Bronchial epithelial cell (primary cell): ENCODE measurements around the gene MRPS12. TPM values are rescaled to one million over a fixed set of nuclear protein-coding genes. Genes with fewer than 3 reads are reported as not detected.

Experiments used
- DNase-seq: peaks from one replicate; pipeline ENCODE4 v3.0.0-alpha.2; 2010; ENCODE audit warnings: low read depth
- FAIRE-seq: peaks from 2 replicates; lab custom pipeline; 2011; peaks lifted over from hg19 to GRCh38; lab: Jason Lieb, UNC
- H3K27me3 ChIP-seq: 2 replicates; pipeline ENCODE4 v1.5.1; 2011; ENCODE audit warnings: low read length; ENCODE audit not compliant: control insufficient read depth, insufficient read depth
- H3K36me3 ChIP-seq: 2 replicates; pipeline ENCODE4 v1.5.1; 2011; ENCODE audit warnings: low read length; ENCODE audit not compliant: control insufficient read depth, insufficient read depth
- H3K4me3 ChIP-seq: 2 replicates; pipeline ENCODE4 v1.5.1; 2011; ENCODE audit warnings: mild to moderate bottlenecking, low read depth, low read length, control low read depth
- CTCF ChIP-seq: IDR thresholded peaks from 2 replicates; pipeline ENCODE4 v1.5.1; 2011; ENCODE audit warnings: mild to moderate bottlenecking, moderate library complexity, low read length, control low read depth, inconsistent platforms; ENCODE audit not compliant: insufficient read depth, severe bottlenecking
- total RNA-seq: library from RNA; depleted of rRNA; stranded (reverse); fragments of >200 nt; gene quantifications from 2 replicates; pipeline ENCODE4 v1.2.1, GENCODE V29; 2014

Gene MRPS12
- total RNA-seq, 1 donor from 2014 or later = 62.4 TPM

DNA sequence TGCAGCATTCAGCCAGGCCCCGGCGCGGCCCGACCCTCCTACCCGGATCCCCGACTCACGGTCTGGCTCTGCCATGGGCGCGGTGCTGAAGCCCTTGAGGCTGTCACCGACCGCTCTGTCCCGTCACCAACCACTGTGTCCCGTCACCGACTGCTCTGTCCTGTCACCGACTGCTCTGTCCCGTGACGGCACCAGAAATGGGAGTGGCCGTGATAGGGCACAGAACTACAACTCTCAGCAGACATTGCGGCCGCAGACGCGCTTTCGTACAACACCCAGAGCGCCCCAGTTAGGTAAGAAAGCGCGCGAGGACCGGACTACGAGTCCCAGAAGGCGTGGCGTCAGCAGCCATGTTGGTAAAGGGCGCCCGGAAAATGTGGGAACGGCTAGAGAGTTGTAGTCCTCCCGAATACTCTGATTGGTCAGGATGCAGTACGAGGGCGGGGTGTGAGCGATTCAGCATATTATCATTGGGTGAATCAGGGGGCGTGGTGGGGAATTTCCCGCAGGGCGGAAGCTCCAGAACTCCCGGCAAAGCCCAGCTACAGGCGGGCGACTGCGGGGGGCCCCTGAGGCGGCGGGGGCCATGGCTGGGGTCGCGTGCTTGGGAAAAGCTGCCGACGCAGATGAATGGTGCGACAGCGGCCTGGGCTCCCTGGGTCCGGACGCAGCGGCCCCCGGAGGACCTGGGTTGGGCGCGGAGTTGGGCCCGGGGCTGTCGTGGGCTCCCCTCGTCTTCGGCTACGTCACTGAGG, 31.1 kb upstream of the MRPS12 start, which contains the start of the genes NFKBIB and SIRT2:
TSS of gene NFKBIB (plus strand) at position 523 of the 755 bp plus-strand sequence. CDS start at position 587, 64 bp downstream.
TSS of gene SIRT2 (minus strand) at position 172 of the 755 bp plus-strand sequence. CDS start at position 75, 97 bp downstream.
- Histone ChIP-seq H3K4me3 (peak within 1 kb of the TSS; percentile 74), H3K27me3 (no peaks in the 10 kb centered on the region), H3K36me3 (no peaks in the 10 kb centered on the region)
- no peak for TF ChIP-seq CTCF
- FAIRE-seq = peak; percentile 68
- DNase-seq = peak; percentile 99

- Histone ChIP-seq H3K27me3 (no peaks in the 10 kb centered on the region), H3K36me3 (peaks cover 4% of the 10 kb centered on the region), H3K4me3 (peak overlapping the region; percentile 74)
- TF ChIP-seq CTCF = no peak
- FAIRE-seq (no peak), DNase-seq (no peak)
Observed at GRCh38 chr19:38900202-38900629, 30.5 kb upstream of the MRPS12 start.

DNA sequence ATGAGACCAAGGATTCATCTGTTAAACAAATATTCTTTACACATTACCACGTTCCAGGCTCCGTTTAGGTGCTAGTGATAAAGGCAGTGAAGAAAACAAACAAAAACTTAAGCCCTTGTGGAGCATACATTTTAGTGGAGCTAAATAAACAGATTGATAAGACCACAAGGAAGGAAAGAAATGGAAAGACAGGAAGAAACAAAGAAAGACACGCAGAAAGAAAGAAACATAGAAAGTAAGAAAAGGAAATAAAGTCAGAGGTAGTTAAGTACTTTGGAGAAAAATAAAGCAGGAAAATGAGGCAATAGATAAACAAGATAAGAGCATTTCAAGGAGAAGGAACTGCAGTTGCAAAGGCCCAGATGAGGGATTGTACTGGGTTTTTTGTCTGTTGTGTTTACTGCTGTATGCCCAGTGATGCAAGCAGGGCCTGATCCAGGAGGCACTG, 30.0 kb upstream of the MRPS12 start:
- H3K27me3 ChIP-seq = no peaks in the 10 kb centered on the region
- peaks cover 10% of the 10 kb centered on the region for H3K36me3 ChIP-seq
- DNase-seq = no peak
- TF ChIP-seq CTCF = no peak
- no peak for FAIRE-seq
- no peak overlapping the region for H3K4me3 ChIP-seq

DNA sequence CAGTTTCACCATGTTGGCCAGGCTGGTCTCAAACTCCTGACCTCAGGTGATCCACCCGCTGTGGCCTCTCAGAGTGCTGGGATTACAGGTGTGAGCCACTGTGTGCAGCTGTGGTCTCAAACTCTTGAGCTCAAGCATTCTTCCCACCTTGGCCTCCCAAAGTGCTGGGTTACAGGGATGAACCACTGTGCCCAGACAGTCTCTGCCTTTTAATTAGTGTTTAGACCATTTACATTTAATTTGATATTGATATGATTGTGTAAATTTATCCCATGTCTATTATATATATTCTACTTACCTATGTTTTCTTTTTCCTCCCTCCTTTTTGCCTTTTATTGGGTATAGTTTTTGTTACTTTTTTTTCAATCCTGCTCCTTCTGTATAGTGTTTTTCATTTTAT, 29.1 kb upstream of the MRPS12 start:
- DNase-seq (no peak), FAIRE-seq (no peak)
- Histone ChIP-seq H3K36me3 (peaks cover 11% of the 10 kb centered on the region), H3K4me3 (no peak overlapping the region), H3K27me3 (no peaks in the 10 kb centered on the region)
- TF ChIP-seq CTCF = no peak

GRCh38 chr19:38904581-38905539, 25.9 kb upstream of the MRPS12 start:
- no peaks in the 10 kb centered on the region for H3K27me3 ChIP-seq
- no peak for DNase-seq
- TF ChIP-seq CTCF = no peak
- FAIRE-seq = no peak
- H3K4me3 ChIP-seq = no peak overlapping the region
- peaks cover 18% of the 10 kb centered on the region for H3K36me3 ChIP-seq
